ENCODE data around the gene VWF.

Gene VWF

DNA sequence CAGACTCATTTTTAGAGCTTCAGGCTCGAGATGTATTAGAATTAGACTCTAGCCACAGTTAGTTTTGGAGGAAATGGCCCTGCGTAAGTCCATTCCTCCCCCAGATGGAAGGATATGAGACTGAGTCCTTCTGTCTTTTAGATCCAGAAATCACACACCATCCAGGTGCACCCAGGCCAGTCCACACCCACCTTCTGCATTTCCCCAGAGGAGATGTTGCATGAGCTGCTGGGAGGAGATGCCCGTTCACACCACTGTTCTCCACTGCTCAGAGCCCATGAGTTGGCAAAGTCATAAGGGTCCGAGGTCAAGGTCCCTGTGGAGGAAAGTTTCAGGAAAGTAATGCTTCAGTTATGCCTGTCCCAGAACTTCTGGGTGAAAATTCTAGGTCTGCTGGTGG lies 29.2 kb downstream of the VWF start:
- H3K4me3 ChIP-seq (replicated peaks; ENCODE audit: insufficient read depth, low read length) = no peak overlapping the region
- peaks cover 3% of the 10 kb centered on the region for H3K27me3 ChIP-seq (ENCODE audit: insufficient read depth, poor library complexity, severe bottlenecking)
- DNase-seq (ENCODE audit: low read depth in 1 of 2, low spot score in 1 of 2) = no peak
- H3K27ac ChIP-seq (replicated peaks) = no peak overlapping the region
- TF ChIP-seq, protein P1, sequence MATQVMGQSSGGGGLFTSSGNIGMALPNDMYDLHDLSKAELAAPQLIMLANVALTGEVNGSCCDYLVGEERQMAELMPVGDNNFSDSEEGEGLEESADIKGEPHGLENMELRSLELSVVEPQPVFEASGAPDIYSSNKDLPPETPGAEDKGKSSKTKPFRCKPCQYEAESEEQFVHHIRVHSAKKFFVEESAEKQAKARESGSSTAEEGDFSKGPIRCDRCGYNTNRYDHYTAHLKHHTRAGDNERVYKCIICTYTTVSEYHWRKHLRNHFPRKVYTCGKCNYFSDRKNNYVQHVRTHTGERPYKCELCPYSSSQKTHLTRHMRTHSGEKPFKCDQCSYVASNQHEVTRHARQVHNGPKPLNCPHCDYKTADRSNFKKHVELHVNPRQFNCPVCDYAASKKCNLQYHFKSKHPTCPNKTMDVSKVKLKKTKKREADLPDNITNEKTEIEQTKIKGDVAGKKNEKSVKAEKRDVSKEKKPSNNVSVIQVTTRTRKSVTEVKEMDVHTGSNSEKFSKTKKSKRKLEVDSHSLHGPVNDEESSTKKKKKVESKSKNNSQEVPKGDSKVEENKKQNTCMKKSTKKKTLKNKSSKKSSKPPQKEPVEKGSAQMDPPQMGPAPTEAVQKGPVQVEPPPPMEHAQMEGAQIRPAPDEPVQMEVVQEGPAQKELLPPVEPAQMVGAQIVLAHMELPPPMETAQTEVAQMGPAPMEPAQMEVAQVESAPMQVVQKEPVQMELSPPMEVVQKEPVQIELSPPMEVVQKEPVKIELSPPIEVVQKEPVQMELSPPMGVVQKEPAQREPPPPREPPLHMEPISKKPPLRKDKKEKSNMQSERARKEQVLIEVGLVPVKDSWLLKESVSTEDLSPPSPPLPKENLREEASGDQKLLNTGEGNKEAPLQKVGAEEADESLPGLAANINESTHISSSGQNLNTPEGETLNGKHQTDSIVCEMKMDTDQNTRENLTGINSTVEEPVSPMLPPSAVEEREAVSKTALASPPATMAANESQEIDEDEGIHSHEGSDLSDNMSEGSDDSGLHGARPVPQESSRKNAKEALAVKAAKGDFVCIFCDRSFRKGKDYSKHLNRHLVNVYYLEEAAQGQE (IDR thresholded peaks at IDR 0.05; ENCODE audit: insufficient replicate concordance, low read depth) = no peak
- no peak for TF ChIP-seq GABPA (IDR thresholded peaks at IDR 0.05; ENCODE audit: low read depth)
- TF ChIP-seq, protein P2, sequence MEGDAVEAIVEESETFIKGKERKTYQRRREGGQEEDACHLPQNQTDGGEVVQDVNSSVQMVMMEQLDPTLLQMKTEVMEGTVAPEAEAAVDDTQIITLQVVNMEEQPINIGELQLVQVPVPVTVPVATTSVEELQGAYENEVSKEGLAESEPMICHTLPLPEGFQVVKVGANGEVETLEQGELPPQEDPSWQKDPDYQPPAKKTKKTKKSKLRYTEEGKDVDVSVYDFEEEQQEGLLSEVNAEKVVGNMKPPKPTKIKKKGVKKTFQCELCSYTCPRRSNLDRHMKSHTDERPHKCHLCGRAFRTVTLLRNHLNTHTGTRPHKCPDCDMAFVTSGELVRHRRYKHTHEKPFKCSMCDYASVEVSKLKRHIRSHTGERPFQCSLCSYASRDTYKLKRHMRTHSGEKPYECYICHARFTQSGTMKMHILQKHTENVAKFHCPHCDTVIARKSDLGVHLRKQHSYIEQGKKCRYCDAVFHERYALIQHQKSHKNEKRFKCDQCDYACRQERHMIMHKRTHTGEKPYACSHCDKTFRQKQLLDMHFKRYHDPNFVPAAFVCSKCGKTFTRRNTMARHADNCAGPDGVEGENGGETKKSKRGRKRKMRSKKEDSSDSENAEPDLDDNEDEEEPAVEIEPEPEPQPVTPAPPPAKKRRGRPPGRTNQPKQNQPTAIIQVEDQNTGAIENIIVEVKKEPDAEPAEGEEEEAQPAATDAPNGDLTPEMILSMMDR (IDR thresholded peaks at IDR 0.05; ENCODE audit: insufficient read depth, low read length) = no peak
- no peak for TF ChIP-seq SPI1 (IDR thresholded peaks at IDR 0.05; ENCODE audit: borderline replicate concordance, low read depth)

DNA sequence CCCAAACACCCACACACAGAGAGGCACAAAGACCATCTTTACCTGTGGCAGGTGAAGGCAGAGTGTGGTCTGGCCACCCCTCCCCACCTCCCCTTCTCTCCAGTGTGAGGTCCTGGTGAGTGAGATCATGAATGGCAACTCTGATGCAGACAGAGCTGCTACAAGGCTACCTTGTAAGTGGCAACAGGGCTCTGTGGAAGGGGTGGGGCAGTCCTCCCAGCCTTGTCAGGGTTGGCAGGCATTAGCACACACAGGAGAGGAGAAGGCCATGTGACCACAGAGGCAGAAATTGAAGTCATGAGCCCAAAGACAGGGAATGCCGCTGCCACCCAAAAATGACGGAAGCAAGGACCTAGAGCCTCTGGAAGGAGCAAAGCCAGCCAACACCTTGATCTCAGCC lies 30.7 kb downstream of the VWF start:
- H3K4me3 ChIP-seq (replicated peaks; ENCODE audit: insufficient read depth, low read length) = no peak overlapping the region
- peaks cover 8% of the 10 kb centered on the region for H3K27me3 ChIP-seq (ENCODE audit: insufficient read depth, poor library complexity, severe bottlenecking)
- TF ChIP-seq GABPA (IDR thresholded peaks at IDR 0.05; ENCODE audit: low read depth) = no peak
- no peak for TF ChIP-seq SPI1 (IDR thresholded peaks at IDR 0.05; ENCODE audit: borderline replicate concordance, low read depth)
- TF ChIP-seq POLR2AphosphoS5 (IDR thresholded peaks at IDR 0.05; ENCODE audit: low read depth) = no peak
- TF ChIP-seq, protein P2 (IDR thresholded peaks at IDR 0.05; ENCODE audit: insufficient read depth, low read length) = no peak
- TF ChIP-seq, protein P1 (IDR thresholded peaks at IDR 0.05; ENCODE audit: insufficient replicate concordance, low read depth) = no peak
- no peak overlapping the region for H3K27ac ChIP-seq (replicated peaks)
- DNase-seq (ENCODE audit: low read depth in 1 of 2, low spot score in 1 of 2) = no peak

DNA sequence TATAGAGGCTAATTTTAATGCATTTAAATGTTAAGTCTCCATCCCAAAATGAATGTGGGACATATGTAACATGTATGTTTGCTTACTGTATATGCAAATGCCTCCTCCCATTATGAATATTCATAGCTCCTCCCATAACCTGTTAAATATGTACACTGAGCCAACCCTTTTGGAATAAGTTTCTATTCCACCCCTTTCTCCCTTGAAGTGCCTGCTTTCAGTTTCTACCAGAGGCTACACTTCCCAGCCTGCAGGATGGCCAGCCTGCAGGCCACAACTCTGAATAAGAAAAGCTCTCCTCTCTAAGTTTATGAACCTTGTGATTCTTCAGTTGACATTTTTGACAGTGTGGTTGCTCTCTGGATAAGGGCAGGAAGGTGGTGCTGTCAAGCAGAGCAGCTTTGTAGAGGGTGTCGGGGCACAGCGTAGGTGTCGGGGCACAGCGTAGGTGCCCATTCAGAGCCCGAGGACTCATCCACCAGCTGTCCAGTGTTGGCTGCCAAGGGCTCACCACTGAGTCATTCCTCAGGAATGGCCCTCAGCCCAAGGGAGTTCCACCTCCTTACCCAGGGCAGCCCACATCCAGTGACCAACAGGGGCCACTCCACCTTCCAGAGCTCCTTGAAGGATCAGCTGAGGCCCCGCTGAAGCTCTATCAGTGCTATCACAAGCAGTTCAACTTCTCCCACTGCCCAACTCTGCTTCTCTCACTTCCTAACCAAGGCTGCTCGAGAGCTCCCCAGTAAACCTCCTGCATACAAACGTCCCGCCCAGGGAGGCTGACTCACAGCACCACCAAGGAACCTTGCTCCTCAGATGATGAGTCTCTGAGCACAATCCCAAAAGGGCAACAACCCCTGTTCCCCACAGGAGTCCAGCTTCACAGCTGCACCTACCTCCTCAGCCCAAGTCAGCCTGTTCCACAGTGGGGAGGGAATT lies 31.4 kb downstream of the VWF start:
- TF ChIP-seq POLR2AphosphoS5 (IDR thresholded peaks at IDR 0.05; ENCODE audit: low read depth) (no peak), SPI1 (IDR thresholded peaks at IDR 0.05; ENCODE audit: borderline replicate concordance, low read depth) (no peak), GABPA (IDR thresholded peaks at IDR 0.05; ENCODE audit: low read depth) (no peak)
- TF ChIP-seq, protein P1 (IDR thresholded peaks at IDR 0.05; ENCODE audit: insufficient replicate concordance, low read depth) = no peak
- TF ChIP-seq, protein P2 (IDR thresholded peaks at IDR 0.05; ENCODE audit: insufficient read depth, low read length) = no peak
- no peak for DNase-seq (ENCODE audit: low read depth in 1 of 2, low spot score in 1 of 2)
- H3K4me3 ChIP-seq (replicated peaks; ENCODE audit: insufficient read depth, low read length) = no peak overlapping the region
- peaks cover 8% of the 10 kb centered on the region for H3K27me3 ChIP-seq (ENCODE audit: insufficient read depth, poor library complexity, severe bottlenecking)
- no peak overlapping the region for H3K27ac ChIP-seq (replicated peaks)
